GM12878 (cell line): Measurements from ENCODE around the gene SYNGR1.

Experiments
- POLR2A ChIP-seq: IDR thresholded peaks from 2 replicates; pipeline ENCODE4 v1.6.1; 2011; ENCODE audit warnings: low read depth, mild to moderate bottlenecking, low read length
- ZNF384 ChIP-seq: IDR thresholded peaks from 2 replicates; pipeline ENCODE4 v1.6.1; 2012; ENCODE audit warnings: low read depth, mild to moderate bottlenecking, low read length, improper control_type of control experiment, borderline replicate concordance
- TF ChIP-seq, protein P1 (sequence below), 3 experiments: IDR thresholded peaks in 2 of 3; conservative IDR thresholded peaks in 1 of 3; 2 replicates each; pipeline ENCODE4 v1.5.1; 2011; ENCODE audit warnings: low read depth in 3 of 3, low read length in 3 of 3, mild to moderate bottlenecking in 3 of 3, control low read depth in 2 of 3, moderate library complexity in 2 of 3, inconsistent platforms in 1 of 3, mixed read lengths in 1 of 3; ENCODE audit not compliant: control insufficient read depth in 2 of 3, insufficient read depth in 1 of 3; ENCODE audit errors: extremely low read depth in 1 of 3

DNA sequence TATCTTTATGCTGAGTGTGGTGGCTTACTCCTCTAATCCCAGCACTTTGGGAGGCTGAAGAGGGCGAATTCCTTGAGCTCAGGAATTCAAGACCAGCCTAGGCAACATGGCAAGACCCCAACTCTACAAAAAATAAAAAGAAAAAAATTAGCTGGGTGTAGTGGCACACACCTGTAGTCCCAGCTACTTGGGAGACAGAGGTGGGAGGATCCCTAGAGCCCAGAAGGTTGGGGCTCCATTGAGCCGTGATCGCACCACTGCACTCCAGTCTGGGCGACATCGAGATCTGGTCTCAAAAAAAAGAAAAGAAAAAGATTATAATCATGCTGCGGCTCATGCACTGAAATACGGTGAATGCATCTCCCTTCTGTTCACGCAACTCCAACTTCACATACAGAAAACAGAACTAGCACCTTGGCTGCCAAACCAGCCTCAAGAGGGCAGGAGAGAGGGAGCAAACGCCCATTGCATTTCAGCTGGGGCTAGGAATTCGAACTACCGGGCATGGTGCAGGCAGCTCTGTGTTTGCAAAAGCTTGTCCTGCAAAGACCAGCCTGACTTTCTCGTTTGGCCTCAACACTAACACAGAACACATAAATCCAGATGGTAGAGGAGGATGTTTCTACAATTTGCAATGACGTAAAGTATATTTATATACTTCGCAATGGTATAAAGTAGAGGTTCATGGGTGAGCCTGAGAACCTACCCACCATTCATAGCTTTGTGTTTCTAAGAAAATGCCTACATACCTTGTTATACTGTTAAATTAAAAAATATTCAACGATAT lies 6.3 kb upstream of the SYNGR1 start:
- no peak for TF ChIP-seq ZNF384
- TF ChIP-seq POLR2A = no peak
- TF ChIP-seq, protein P1, sequence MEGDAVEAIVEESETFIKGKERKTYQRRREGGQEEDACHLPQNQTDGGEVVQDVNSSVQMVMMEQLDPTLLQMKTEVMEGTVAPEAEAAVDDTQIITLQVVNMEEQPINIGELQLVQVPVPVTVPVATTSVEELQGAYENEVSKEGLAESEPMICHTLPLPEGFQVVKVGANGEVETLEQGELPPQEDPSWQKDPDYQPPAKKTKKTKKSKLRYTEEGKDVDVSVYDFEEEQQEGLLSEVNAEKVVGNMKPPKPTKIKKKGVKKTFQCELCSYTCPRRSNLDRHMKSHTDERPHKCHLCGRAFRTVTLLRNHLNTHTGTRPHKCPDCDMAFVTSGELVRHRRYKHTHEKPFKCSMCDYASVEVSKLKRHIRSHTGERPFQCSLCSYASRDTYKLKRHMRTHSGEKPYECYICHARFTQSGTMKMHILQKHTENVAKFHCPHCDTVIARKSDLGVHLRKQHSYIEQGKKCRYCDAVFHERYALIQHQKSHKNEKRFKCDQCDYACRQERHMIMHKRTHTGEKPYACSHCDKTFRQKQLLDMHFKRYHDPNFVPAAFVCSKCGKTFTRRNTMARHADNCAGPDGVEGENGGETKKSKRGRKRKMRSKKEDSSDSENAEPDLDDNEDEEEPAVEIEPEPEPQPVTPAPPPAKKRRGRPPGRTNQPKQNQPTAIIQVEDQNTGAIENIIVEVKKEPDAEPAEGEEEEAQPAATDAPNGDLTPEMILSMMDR (IDR thresholded peaks at IDR 0.05 in 2 of 3, conservative IDR thresholded peaks at IDR 0.05 in 1 of 3; ENCODE audit: control insufficient read depth in 2 of 3, extremely low read depth in 1 of 3, insufficient read depth in 1 of 3, low read depth in 3 of 3, low read length in 3 of 3) = peak; percentile 77 to 89 (median 80)
